ENCODE measurements around the gene OSBPL6. TPM values are rescaled to one million over a fixed set of nuclear protein-coding genes. Genes with fewer than 3 reads are reported as not detected.
A peak's percentile ranks its signal among the peaks of the same experiment; 100 is the strongest.

The OSBPL6 gene
- total RNA-seq, 1 donor from 2014 or later: 3.6 TPM

GRCh38 chr2:178279142-178279541 is 84.8 kb downstream of the OSBPL6 start:
- peak; percentile 84 for DNase-seq (ENCODE audit: low read depth)
- Histone ChIP-seq H3K36me3 (ENCODE audit: control insufficient read depth, insufficient read depth, low read length) (no peaks in the 10 kb centered on the region), H3K27me3 (ENCODE audit: control insufficient read depth, insufficient read depth, low read length) (no peaks in the 10 kb centered on the region), H3K4me3 (ENCODE audit: low read depth, low read length) (no peak overlapping the region)
- TF ChIP-seq CTCF (IDR thresholded peaks at IDR 0.05; ENCODE audit: insufficient read depth, low read length, poor library complexity, severe bottlenecking): no peak

- H3K36me3 ChIP-seq (ENCODE audit: control insufficient read depth, insufficient read depth, low read length): no peaks in the 10 kb centered on the region
- no peaks in the 10 kb centered on the region for H3K27me3 ChIP-seq (ENCODE audit: control insufficient read depth, insufficient read depth, low read length)
- no peak overlapping the region for H3K4me3 ChIP-seq (ENCODE audit: low read depth, low read length)
These were observed 85.3 kb downstream of the OSBPL6 start for GRCh38 chr2:178279636-178280035.

GRCh38 chr2:178280244-178280852 is 86.0 kb downstream of the OSBPL6 start:
- DNase-seq (ENCODE audit: low read depth): no peak
- Histone ChIP-seq H3K27me3 (ENCODE audit: control insufficient read depth, insufficient read depth, low read length) (no peaks in the 10 kb centered on the region), H3K36me3 (ENCODE audit: control insufficient read depth, insufficient read depth, low read length) (no peaks in the 10 kb centered on the region), H3K4me3 (ENCODE audit: low read depth, low read length) (no peak overlapping the region)
- TF ChIP-seq CTCF (IDR thresholded peaks at IDR 0.05; ENCODE audit: insufficient read depth, low read length, poor library complexity, severe bottlenecking): peak; percentile 48

More at GRCh38 chr2:178279636-178280035, 85.3 kb downstream of the OSBPL6 start:
- TF ChIP-seq CTCF (IDR thresholded peaks at IDR 0.05; ENCODE audit: insufficient read depth, low read length, poor library complexity, severe bottlenecking): no peak
- no peak for DNase-seq (ENCODE audit: low read depth)

- H3K27me3 ChIP-seq (ENCODE audit: control insufficient read depth, insufficient read depth, low read length): no peaks in the 10 kb centered on the region
- no peaks in the 10 kb centered on the region for H3K36me3 ChIP-seq (ENCODE audit: control insufficient read depth, insufficient read depth, low read length)
- no peak for TF ChIP-seq CTCF (IDR thresholded peaks at IDR 0.05; ENCODE audit: insufficient read depth, low read length, poor library complexity, severe bottlenecking)
- DNase-seq (ENCODE audit: low read depth): no peak
- H3K4me3 ChIP-seq (ENCODE audit: low read depth, low read length): no peak overlapping the region
These were observed 87.9 kb downstream of the OSBPL6 start for GRCh38 chr2:178282075-178282815.

- TF ChIP-seq CTCF (IDR thresholded peaks at IDR 0.05; ENCODE audit: insufficient read depth, low read length, poor library complexity, severe bottlenecking): no peak
- no peaks in the 10 kb centered on the region for H3K36me3 ChIP-seq (ENCODE audit: control insufficient read depth, insufficient read depth, low read length)
- no peaks in the 10 kb centered on the region for H3K27me3 ChIP-seq (ENCODE audit: control insufficient read depth, insufficient read depth, low read length)
- DNase-seq (ENCODE audit: low read depth): no peak
- no peak overlapping the region for H3K4me3 ChIP-seq (ENCODE audit: low read depth, low read length)
These were observed 89.1 kb downstream of the OSBPL6 start for GRCh38 chr2:178283341-178283918.

Data from kidney epithelial cell (primary cell).